Liver (tissue), 9 donors: ENCODE data around the gene ATP2B3. TPM values are rescaled to one million over a fixed set of nuclear protein-coding genes. Genes with fewer than 3 reads are reported as not detected.

Experiments used
- DNase-seq: peaks from one replicate; pipeline ENCODE4 v3.0.0-alpha.2; 2017; ENCODE audit warnings: low spot score
- H3K27ac ChIP-seq, 2 donors: one replicate each; pipeline ENCODE4 v1.7.0; 2013; ENCODE audit warnings: inconsistent platforms in 2 of 2, low read length in 2 of 2, control low read depth in 1 of 2, low read depth in 1 of 2, mild to moderate bottlenecking in 1 of 2
- H3K27me3 ChIP-seq, 4 donors: one replicate each; pipeline versions ENCODE4 v1.6.1 to v1.7.0; 2013; ENCODE audit warnings: low read length in 3 of 4, inconsistent platforms in 1 of 4, mild to moderate bottlenecking in 1 of 4, moderate library complexity in 1 of 4; ENCODE audit not compliant: control insufficient read depth in 4 of 4, insufficient read depth in 4 of 4
- H3K36me3 ChIP-seq, 4 donors: one replicate each; pipeline versions ENCODE4 v1.6.1 to v1.7.0; 2013; ENCODE audit warnings: low read length in 3 of 4, mild to moderate bottlenecking in 3 of 4, low read depth in 1 of 4, moderate library complexity in 1 of 4; ENCODE audit not compliant: control insufficient read depth in 4 of 4, insufficient read depth in 3 of 4
- H3K4me1 ChIP-seq, 4 donors: one replicate each; pipeline versions ENCODE4 v1.6.1 to v1.7.0; 2013; ENCODE audit warnings: low read length in 3 of 4, mild to moderate bottlenecking in 3 of 4, moderate library complexity in 1 of 4; ENCODE audit not compliant: control insufficient read depth in 4 of 4, insufficient read depth in 4 of 4
- H3K4me3 ChIP-seq, 3 donors: one replicate each; pipeline versions ENCODE4 v1.6.1 to v1.7.0; 2013; ENCODE audit warnings: low read length in 3 of 3, control low read depth in 1 of 3, low read depth in 1 of 3, mild to moderate bottlenecking in 1 of 3
- H3K9ac ChIP-seq, 2 donors: one replicate each; pipeline ENCODE4 v1.7.0; 2013; ENCODE audit warnings: low read length in 2 of 2, mild to moderate bottlenecking in 2 of 2, moderate library complexity in 2 of 2, control low read depth in 1 of 2, low read depth in 1 of 2
- H3K9me3 ChIP-seq, 4 donors: one replicate each; pipeline versions ENCODE4 v1.6.1 to v1.7.0; 2013; ENCODE audit warnings: low read length in 3 of 4; ENCODE audit not compliant: control insufficient read depth in 4 of 4
- ATF3 ChIP-seq: IDR thresholded peaks from 2 replicates; pipeline ENCODE4 v1.6.1; 2016; ENCODE audit warnings: antibody characterized with exemption
- CTCF ChIP-seq: fragments of 150-350 bp; IDR thresholded peaks from 2 replicates; pipeline ENCODE4 v1.5.1; 2017; ENCODE audit warnings: improper control_type of control experiment, low read depth, low read length; ENCODE audit not compliant: missing input control
- EGR1 ChIP-seq, 2 donors: IDR thresholded peaks; 2 replicates each; pipeline ENCODE4 v1.6.1; 2016 to 2018; ENCODE audit warnings: antibody characterized with exemption in 2 of 2, low read depth in 2 of 2
- FOXA1 ChIP-seq: IDR thresholded peaks from 2 replicates; pipeline ENCODE4 v1.6.1; 2016; ENCODE audit warnings: antibody characterized with exemption
- FOXA2 ChIP-seq: IDR thresholded peaks from 2 replicates; pipeline ENCODE4 v1.6.1; 2016; ENCODE audit warnings: antibody characterized with exemption
- HNF4A ChIP-seq, 2 donors: conservative IDR thresholded peaks; 2 replicates each; pipeline ENCODE4 v1.6.1; 2016; ENCODE audit warnings: antibody characterized with exemption in 2 of 2, mild to moderate bottlenecking in 2 of 2
- HNF4G ChIP-seq: IDR thresholded peaks from 2 replicates; pipeline ENCODE4 v1.6.1; 2016; ENCODE audit warnings: antibody characterized with exemption
- MAX ChIP-seq: IDR thresholded peaks from 2 replicates; pipeline ENCODE4 v1.6.1; 2016; ENCODE audit warnings: antibody characterized with exemption
- NR2F2 ChIP-seq: IDR thresholded peaks from 2 replicates; pipeline ENCODE4 v1.6.1; 2016; ENCODE audit warnings: antibody characterized with exemption
- RAD21 ChIP-seq, 2 donors: IDR thresholded peaks; 2 replicates each; pipeline ENCODE4 v1.6.1; 2016; ENCODE audit warnings: antibody characterized with exemption in 2 of 2, mild to moderate bottlenecking in 2 of 2
- RXRA ChIP-seq, 2 donors: IDR thresholded peaks; 2 replicates each; pipeline ENCODE4 v1.6.1; 2017 to 2018; ENCODE audit warnings: antibody characterized with exemption in 2 of 2, mild to moderate bottlenecking in 1 of 2
- SP1 ChIP-seq: IDR thresholded peaks from 2 replicates; pipeline ENCODE4 v1.6.1; 2018; ENCODE audit warnings: antibody characterized with exemption, mild to moderate bottlenecking
- TAF1 ChIP-seq: conservative IDR thresholded peaks from 2 replicates; pipeline ENCODE4 v1.6.1; 2016; ENCODE audit warnings: antibody characterized with exemption, mild to moderate bottlenecking
- YY1 ChIP-seq: IDR thresholded peaks from 2 replicates; pipeline ENCODE4 v1.6.1; 2016; ENCODE audit warnings: antibody characterized with exemption, mild to moderate bottlenecking
- WGBS: extraction: QIAGEN DNeasy Blood & Tissue Kit; methylation state at CpG from one replicate; pipeline ENCODE4 v1.1.7; 2013; 5-methylcytosine and 5-hydroxymethylcytosine counted together
- polyA plus RNA-seq, 2 donors: library from polyadenylated mRNA; stranded (reverse) in 1 of 2; unstranded in 1 of 2; fragments of 200-250 nt in 1 of 2; fragments of >200 nt in 1 of 2; fragmentation: Nextera tagmentation in 1 of 2; extraction: Ambion mirVana in 1 of 2; gene quantifications; one replicate each; pipeline versions ENCODE4 v1.2.1 to v1.2.3, GENCODE V29; 2013 to 2015
- total RNA-seq, 2 donors: library from RNA; depleted of rRNA; stranded (reverse); fragments of >200 nt; gene quantifications; one replicate each; pipeline ENCODE4 v1.2.3, GENCODE V29; 2014
- TF ChIP-seq, protein P1 (sequence below): IDR thresholded peaks from 2 replicates; pipeline ENCODE4 v1.6.1; 2016; ENCODE audit warnings: antibody characterized with exemption, mild to moderate bottlenecking
- TF ChIP-seq, protein P2 (sequence below): IDR thresholded peaks from 2 replicates; pipeline ENCODE4 v1.6.1; 2016; ENCODE audit warnings: antibody characterized with exemption
- donor health status: healthy.
- donor health status: healthy.
- donor health status: healthy.
- donor health status: healthy.
- donor health status: healthy.

ATP2B3 gene
- total and polyA plus RNA-seq, 4 donors, result not detected

DNA sequence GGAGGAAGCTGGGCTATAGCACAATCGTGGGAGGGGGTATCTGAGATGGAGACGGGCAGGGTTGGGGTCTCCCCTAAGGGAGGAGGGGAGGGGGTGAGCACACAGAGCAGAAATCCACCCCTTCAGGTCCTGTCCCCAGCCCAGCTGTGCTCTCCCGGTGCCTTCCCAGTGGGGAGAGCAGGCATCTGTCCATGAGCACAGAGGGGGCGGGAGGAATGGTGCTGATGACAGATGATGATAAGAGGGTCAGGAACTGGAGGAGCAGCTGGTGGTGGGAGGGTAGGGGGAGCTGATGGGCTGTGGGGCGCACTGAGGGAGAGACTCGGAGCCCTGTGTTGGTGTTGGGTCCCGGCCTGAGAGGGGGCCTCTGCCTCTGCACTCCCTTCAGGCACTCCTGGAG lies 8.6 kb downstream of the ATP2B3 start:
- Histone ChIP-seq H3K4me1 (no peaks in the 10 kb centered on the region), H3K9ac (no peak overlapping the region), H3K9me3 (no peaks in the 10 kb centered on the region), H3K4me3 (no peak overlapping the region), H3K27ac (no peak overlapping the region), H3K27me3 (peaks cover 0 to 4% (median 0%) of the 10 kb centered on the region in 4 donors), H3K36me3 (no peaks in the 10 kb centered on the region)
- no peak for DNase-seq
- TF ChIP-seq FOXA1, result no peak
- TF ChIP-seq HNF4A (conservative IDR thresholded peaks at IDR 0.05), result no peak
- no peak for TF ChIP-seq HNF4G
- TF ChIP-seq, protein P1, sequence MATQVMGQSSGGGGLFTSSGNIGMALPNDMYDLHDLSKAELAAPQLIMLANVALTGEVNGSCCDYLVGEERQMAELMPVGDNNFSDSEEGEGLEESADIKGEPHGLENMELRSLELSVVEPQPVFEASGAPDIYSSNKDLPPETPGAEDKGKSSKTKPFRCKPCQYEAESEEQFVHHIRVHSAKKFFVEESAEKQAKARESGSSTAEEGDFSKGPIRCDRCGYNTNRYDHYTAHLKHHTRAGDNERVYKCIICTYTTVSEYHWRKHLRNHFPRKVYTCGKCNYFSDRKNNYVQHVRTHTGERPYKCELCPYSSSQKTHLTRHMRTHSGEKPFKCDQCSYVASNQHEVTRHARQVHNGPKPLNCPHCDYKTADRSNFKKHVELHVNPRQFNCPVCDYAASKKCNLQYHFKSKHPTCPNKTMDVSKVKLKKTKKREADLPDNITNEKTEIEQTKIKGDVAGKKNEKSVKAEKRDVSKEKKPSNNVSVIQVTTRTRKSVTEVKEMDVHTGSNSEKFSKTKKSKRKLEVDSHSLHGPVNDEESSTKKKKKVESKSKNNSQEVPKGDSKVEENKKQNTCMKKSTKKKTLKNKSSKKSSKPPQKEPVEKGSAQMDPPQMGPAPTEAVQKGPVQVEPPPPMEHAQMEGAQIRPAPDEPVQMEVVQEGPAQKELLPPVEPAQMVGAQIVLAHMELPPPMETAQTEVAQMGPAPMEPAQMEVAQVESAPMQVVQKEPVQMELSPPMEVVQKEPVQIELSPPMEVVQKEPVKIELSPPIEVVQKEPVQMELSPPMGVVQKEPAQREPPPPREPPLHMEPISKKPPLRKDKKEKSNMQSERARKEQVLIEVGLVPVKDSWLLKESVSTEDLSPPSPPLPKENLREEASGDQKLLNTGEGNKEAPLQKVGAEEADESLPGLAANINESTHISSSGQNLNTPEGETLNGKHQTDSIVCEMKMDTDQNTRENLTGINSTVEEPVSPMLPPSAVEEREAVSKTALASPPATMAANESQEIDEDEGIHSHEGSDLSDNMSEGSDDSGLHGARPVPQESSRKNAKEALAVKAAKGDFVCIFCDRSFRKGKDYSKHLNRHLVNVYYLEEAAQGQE, result no peak
- no peak for TF ChIP-seq ATF3
- TF ChIP-seq YY1, result no peak
- no peak for TF ChIP-seq RAD21 (IDR thresholded peaks at IDR 0.05)
- no peak for TF ChIP-seq NR2F2
- no peak for TF ChIP-seq RXRA (IDR thresholded peaks at IDR 0.05)
- TF ChIP-seq SP1, result no peak
- TF ChIP-seq TAF1, result no peak
- no peak for TF ChIP-seq EGR1 (IDR thresholded peaks at IDR 0.05; ENCODE audit: low read depth in 2 of 2)
- TF ChIP-seq FOXA2, result no peak
- TF ChIP-seq, protein P2, sequence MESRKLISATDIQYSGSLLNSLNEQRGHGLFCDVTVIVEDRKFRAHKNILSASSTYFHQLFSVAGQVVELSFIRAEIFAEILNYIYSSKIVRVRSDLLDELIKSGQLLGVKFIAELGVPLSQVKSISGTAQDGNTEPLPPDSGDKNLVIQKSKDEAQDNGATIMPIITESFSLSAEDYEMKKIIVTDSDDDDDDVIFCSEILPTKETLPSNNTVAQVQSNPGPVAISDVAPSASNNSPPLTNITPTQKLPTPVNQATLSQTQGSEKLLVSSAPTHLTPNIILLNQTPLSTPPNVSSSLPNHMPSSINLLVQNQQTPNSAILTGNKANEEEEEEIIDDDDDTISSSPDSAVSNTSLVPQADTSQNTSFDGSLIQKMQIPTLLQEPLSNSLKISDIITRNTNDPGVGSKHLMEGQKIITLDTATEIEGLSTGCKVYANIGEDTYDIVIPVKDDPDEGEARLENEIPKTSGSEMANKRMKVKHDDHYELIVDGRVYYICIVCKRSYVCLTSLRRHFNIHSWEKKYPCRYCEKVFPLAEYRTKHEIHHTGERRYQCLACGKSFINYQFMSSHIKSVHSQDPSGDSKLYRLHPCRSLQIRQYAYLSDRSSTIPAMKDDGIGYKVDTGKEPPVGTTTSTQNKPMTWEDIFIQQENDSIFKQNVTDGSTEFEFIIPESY, result no peak
- no peak for TF ChIP-seq CTCF
- 72% methylated on average over 7 of the region's 7 CpGs for WGBS

DNA sequence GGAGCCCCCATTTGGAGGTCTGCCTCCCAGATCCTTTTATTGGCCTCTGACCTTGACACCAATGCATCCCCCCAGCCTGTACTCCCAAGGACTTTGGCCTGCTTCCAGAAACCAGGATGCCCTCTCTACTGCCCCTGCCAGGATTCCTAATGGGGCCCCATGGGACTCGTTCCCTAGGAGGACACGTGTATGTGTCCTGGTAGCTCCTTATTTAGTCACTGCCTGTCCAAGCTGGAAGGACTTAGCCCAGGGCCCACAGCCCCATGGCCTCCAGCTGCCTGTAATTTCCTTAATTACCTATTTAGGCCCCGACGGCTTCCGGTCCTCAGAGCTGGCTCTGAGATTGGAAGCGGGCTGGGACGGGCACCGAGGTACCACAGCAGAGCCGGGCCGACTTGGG lies 9.4 kb downstream of the ATP2B3 start:
- 75% methylated on average over 10 of the region's 10 CpGs for WGBS
- H3K36me3 ChIP-seq, result no peaks in the 10 kb centered on the region
- DNase-seq, result no peak
- no peak overlapping the region for H3K9ac ChIP-seq
- H3K27me3 ChIP-seq, result peaks cover 0 to 4% (median 0%) of the 10 kb centered on the region in 4 donors
- no peaks in the 10 kb centered on the region for H3K4me1 ChIP-seq
- H3K27ac ChIP-seq, result no peak overlapping the region
- H3K9me3 ChIP-seq, result no peaks in the 10 kb centered on the region
- no peak overlapping the region for H3K4me3 ChIP-seq
- no peak for TF ChIP-seq NR2F2
- TF ChIP-seq, protein P2, result no peak
- no peak for TF ChIP-seq FOXA2
- no peak for TF ChIP-seq ATF3
- TF ChIP-seq MAX, result no peak
